ENCODE data around the gene PRKCE. TPM values are rescaled to one million over a fixed set of nuclear protein-coding genes. Genes with fewer than 3 reads are reported as not detected.

The PRKCE gene
- total and polyA plus RNA-seq, 2 of the 8 experiments (the other 6 are each of a cell fraction or from before 2014, with no cell fraction given), result 0.54 to 2.1 TPM

DNA sequence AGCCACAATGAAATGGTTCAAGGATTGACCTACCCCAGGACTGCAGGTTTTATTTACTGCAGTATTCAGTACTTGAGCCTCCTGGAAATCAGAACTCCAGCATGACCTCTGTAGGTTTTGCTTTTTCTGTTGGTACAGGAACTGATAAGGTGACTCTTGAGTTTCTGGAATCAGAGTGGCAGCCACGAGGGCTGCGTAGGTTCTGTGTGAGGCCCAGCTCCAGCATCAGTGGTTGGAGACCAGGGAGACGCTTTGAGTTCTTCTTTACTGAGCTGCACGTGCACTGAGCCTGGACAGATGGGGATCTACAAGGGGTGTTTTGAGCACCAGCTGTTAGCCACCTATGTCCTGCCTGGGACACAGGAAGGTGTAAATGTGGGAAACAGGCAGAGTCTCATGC is 423.0 kb downstream of the PRKCE start:
- Histone ChIP-seq H3K27ac (ENCODE audit: low read depth, low read length) (no peak overlapping the region), H3K79me1 (ENCODE audit: low read depth, low read length) (no peaks in the 10 kb centered on the region), H3K79me2 (ENCODE audit: control insufficient read depth in 1 of 2, insufficient read depth in 2 of 2, low read length in 2 of 2) (no peaks in the 10 kb centered on the region), H4K5ac (ENCODE audit: insufficient read length, low read depth, low read length) (no peak overlapping the region), H3K9ac (replicated peaks in 1 of 4; ENCODE audit: extremely low read depth in 1 of 4, low read depth in 3 of 4, low read length in 3 of 4) (no peak overlapping the region), H3K27me3 (replicated peaks in 1 of 4; ENCODE audit: control insufficient read depth in 3 of 4, extremely low read depth in 1 of 4, insufficient read depth in 3 of 4, low read length in 3 of 4) (no peaks in the 10 kb centered on the region; a peak in 1 of 7 replicates), H4K91ac (replicated peaks; ENCODE audit: insufficient read length, low read length) (no peak overlapping the region), H3K4me1 (replicated peaks in 1 of 4; ENCODE audit: control insufficient read depth in 3 of 4, insufficient read depth in 4 of 4, low read length in 3 of 4) (peaks cover 0 to 3% (median 0%) of the 10 kb centered on the region in 4 experiments; a peak in 2 of 7 replicates), H2BK15ac (ENCODE audit: low read length) (no peak overlapping the region), H3K4me3 (ENCODE audit: extremely low read depth in 1 of 4, insufficient read depth in 2 of 4, low read depth in 3 of 4, low read length in 4 of 4) (no peak overlapping the region), H2BK120ac (replicated peaks; ENCODE audit: low read depth, low read length) (no peak overlapping the region), H3K14ac (ENCODE audit: insufficient read length) (no peak overlapping the region), H2AK5ac (ENCODE audit: low read depth, low read length) (no peak overlapping the region), H3K23ac (ENCODE audit: insufficient read length) (no peak overlapping the region), H2BK5ac (ENCODE audit: low read depth, low read length) (no peak overlapping the region), H3K9me3 (ENCODE audit: insufficient read depth in 2 of 2, low read depth in 1 of 2, low read length in 1 of 2) (no peaks in the 10 kb centered on the region), H2BK20ac (ENCODE audit: low read length) (no peak overlapping the region), H2BK12ac (ENCODE audit: low read depth, low read length) (no peak overlapping the region), H3K4ac (replicated peaks; ENCODE audit: insufficient read length, low read depth, low read length) (no peak overlapping the region), H3K23me2 (ENCODE audit: low read depth, low read length) (no peaks in the 10 kb centered on the region), H3K36me3 (ENCODE audit: control insufficient read depth in 2 of 4, insufficient read depth in 4 of 4, low read length in 3 of 4) (no peaks in the 10 kb centered on the region), H3K4me2 (ENCODE audit: insufficient read depth in 1 of 2, low read depth in 2 of 2, low read length in 2 of 2) (no peak overlapping the region), H3K56ac (replicated peaks; ENCODE audit: insufficient read length, low read depth, low read length) (no peak overlapping the region), H4K8ac (ENCODE audit: extremely low read depth, insufficient read depth, low read length) (no peak overlapping the region), H4K20me1 (replicated peaks in 1 of 2; ENCODE audit: control insufficient read depth in 1 of 2, insufficient read depth in 2 of 2, low read length in 2 of 2) (no peaks in the 10 kb centered on the region), H2AFZ (ENCODE audit: low read length) (0 out of 2 replicates have a peak overlapping the region, but pooled peaks have one; percentile 10), H3K18ac (ENCODE audit: extremely low read depth, low read length) (no peak overlapping the region)
- DNase-seq (ENCODE audit: low read depth in 1 of 2, low spot score in 2 of 2) (no peak), FAIRE-seq (no peak)
- WGBS, 2 experiments (ENCODE audit: extremely low coverage in 1 of 2, insufficient coverage in 1 of 2, insufficient read length in 1 of 2, insufficient replicate concordance in 2 of 2, low coverage in 1 of 2, low lambda C conversion rate in 2 of 2, missing lambda C conversion rate in 1 of 2), result 89% methylated on average over 4 of the region's 4 CpGs; no CpG with 5 or more reads in 1 of the 2 experiments
- POLR2A ChIA-PET (ENCODE audit: partially characterized antibody), result no interaction called here
- CTCF ChIA-PET (ENCODE audit: partially characterized antibody), result interaction anchor here (0.6 to 1.8 kb wide), 4 partner anchors 10 to 24 kb away, joined by 3 to 5 read pairs (median 4); no protein-coding TSS in a partner anchor
- TF ChIP-seq POU5F1 (IDR thresholded peaks at IDR 0.05; ENCODE audit: low read depth, low read length) (no peak), JUND (IDR thresholded peaks at IDR 0.05; ENCODE audit: low read length) (no peak), TAF1 (IDR thresholded peaks at IDR 0.05; ENCODE audit: low read depth, low read length) (no peak), PHF8 (conservative IDR thresholded peaks at IDR 0.05; ENCODE audit: low read depth, low read length) (no peak), SUZ12 (IDR thresholded peaks at IDR 0.05; ENCODE audit: low read length) (no peak), RNF2 (IDR thresholded peaks at IDR 0.05; ENCODE audit: borderline replicate concordance, low read depth, low read length, missing control alignments, poor library complexity, severe bottlenecking) (no peak), SAP30 (IDR thresholded peaks at IDR 0.05; ENCODE audit: insufficient read depth, insufficient replicate concordance, low read length) (no peak), SIX5 (IDR thresholded peaks at IDR 0.05; ENCODE audit: low read depth, low read length) (no peak), POLR2A (IDR thresholded peaks at IDR 0.05; ENCODE audit: control extremely low read depth in 1 of 2, low read depth in 2 of 2, low read length in 2 of 2) (no peak), SIRT6 (IDR thresholded peaks at IDR 0.05; ENCODE audit: low read length) (no peak), KDM1A (IDR thresholded peaks at IDR 0.05; ENCODE audit: borderline replicate concordance, low read length) (no peak)
- TF ChIP-seq, protein P1, sequence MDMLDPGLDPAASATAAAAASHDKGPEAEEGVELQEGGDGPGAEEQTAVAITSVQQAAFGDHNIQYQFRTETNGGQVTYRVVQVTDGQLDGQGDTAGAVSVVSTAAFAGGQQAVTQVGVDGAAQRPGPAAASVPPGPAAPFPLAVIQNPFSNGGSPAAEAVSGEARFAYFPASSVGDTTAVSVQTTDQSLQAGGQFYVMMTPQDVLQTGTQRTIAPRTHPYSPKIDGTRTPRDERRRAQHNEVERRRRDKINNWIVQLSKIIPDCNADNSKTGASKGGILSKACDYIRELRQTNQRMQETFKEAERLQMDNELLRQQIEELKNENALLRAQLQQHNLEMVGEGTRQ (IDR thresholded peaks at IDR 0.05; ENCODE audit: low read length), result no peak
- TF ChIP-seq, protein P2, sequence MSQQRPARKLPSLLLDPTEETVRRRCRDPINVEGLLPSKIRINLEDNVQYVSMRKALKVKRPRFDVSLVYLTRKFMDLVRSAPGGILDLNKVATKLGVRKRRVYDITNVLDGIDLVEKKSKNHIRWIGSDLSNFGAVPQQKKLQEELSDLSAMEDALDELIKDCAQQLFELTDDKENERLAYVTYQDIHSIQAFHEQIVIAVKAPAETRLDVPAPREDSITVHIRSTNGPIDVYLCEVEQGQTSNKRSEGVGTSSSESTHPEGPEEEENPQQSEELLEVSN (IDR thresholded peaks at IDR 0.05), result no peak
